Omental fat pad (tissue), 4 donors: ENCODE results near the gene TMX3. TPM values are rescaled to one million over a fixed set of nuclear protein-coding genes. Genes with fewer than 3 reads are reported as not detected.

ENCODE experiments used
- ATAC-seq: fragments of 150-250 bp; one replicate; pipeline ENCODE4 v1.9.1; 2016; ENCODE audit warnings: mild to moderate bottlenecking, moderate library complexity; ENCODE audit not compliant: low FRiP score
- DNase-seq: peaks from one replicate; pipeline ENCODE4 v3.0.0-alpha.2; 2019; ENCODE audit warnings: low spot score
- total RNA-seq, 4 donors: library from RNA; depleted of rRNA; stranded (reverse); fragments of >200 nt; gene quantifications; one replicate each; pipeline ENCODE4 v1.1.0, GENCODE V29; 2016
- TF ChIP-seq, protein P1 (sequence below), 3 donors: fragments of 450-650 bp; IDR thresholded peaks; one replicate each; pipeline ENCODE4 v1.5.1; 2016 to 2017; ENCODE audit warnings: antibody characterized with exemption in 3 of 3, mild to moderate bottlenecking in 3 of 3, moderate library complexity in 2 of 3

TMX3 gene, protein sequence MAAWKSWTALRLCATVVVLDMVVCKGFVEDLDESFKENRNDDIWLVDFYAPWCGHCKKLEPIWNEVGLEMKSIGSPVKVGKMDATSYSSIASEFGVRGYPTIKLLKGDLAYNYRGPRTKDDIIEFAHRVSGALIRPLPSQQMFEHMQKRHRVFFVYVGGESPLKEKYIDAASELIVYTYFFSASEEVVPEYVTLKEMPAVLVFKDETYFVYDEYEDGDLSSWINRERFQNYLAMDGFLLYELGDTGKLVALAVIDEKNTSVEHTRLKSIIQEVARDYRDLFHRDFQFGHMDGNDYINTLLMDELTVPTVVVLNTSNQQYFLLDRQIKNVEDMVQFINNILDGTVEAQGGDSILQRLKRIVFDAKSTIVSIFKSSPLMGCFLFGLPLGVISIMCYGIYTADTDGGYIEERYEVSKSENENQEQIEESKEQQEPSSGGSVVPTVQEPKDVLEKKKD
- 10 to 100 TPM; 44.5 to 61.7 (median 46.6) TPM for total RNA-seq

DNA sequence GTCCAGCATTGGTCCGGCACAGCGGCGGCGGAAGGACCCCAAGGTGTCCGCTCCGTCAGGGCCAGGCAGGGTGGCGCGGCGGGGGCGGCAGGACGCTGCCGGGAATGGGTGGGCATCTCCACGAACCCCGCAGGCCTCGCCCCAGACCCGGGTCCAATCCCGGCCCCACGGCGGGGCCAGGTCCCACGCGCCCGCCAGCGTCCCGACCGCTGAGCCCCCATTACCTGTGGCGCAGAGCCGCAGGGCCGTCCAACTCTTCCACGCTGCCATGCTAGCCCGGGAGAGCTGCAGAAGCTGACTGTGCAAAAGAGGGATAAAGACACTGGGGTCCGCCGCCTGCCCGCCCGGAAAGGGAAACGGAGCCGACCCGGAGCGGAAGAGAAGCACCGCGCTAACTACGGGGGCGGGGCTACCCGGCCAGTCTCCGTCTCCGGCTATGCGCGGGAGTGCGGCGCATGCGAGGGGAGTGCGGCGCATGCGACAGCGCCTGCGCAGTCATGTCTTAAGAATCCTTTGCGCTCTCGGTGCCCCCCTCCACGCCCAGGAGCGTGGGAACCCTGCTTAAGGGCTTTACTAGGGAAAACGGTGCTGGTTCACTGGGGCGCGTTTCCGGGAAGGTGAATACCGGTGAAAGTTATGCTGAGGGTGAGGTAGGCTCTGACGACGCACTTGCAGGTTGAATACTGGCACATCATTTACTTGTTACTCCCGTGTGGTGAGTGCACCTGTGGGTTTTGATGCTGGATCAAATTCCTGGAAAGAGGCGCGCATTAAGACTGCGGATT, at the start of gene TMX3:
Gene TMX3 (minus strand): TSS at position 397 of the 785 bp plus-strand sequence. CDS start 127 bp downstream, at position 270.
- TF ChIP-seq, protein P1, sequence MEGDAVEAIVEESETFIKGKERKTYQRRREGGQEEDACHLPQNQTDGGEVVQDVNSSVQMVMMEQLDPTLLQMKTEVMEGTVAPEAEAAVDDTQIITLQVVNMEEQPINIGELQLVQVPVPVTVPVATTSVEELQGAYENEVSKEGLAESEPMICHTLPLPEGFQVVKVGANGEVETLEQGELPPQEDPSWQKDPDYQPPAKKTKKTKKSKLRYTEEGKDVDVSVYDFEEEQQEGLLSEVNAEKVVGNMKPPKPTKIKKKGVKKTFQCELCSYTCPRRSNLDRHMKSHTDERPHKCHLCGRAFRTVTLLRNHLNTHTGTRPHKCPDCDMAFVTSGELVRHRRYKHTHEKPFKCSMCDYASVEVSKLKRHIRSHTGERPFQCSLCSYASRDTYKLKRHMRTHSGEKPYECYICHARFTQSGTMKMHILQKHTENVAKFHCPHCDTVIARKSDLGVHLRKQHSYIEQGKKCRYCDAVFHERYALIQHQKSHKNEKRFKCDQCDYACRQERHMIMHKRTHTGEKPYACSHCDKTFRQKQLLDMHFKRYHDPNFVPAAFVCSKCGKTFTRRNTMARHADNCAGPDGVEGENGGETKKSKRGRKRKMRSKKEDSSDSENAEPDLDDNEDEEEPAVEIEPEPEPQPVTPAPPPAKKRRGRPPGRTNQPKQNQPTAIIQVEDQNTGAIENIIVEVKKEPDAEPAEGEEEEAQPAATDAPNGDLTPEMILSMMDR (IDR thresholded peaks at IDR 0.05): no peak
- peak; percentile 66 for DNase-seq
- ATAC-seq: peak; percentile 98

DNA sequence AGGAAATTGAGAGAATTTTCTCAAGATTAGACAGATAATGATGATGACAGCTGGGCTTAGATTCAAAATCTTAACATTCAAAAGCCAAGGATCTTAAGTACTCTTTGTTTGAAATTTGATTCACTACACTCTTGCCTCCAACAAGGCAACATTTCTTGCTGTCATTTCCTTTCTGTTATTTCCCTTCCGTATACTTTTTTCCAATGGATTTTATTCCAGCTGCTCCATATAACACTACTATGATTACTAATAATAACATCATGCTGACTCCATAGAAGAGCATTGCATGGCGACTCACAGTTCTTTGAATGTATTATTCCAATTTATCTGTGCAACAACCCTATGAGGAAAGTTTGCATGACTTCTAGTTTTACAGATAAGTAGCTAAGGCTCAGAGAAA, 49.1 kb upstream of the TMX3 start:
- ATAC-seq (no peak), DNase-seq (no peak)
- TF ChIP-seq, protein P1 (IDR thresholded peaks at IDR 0.05): no peak

DNA sequence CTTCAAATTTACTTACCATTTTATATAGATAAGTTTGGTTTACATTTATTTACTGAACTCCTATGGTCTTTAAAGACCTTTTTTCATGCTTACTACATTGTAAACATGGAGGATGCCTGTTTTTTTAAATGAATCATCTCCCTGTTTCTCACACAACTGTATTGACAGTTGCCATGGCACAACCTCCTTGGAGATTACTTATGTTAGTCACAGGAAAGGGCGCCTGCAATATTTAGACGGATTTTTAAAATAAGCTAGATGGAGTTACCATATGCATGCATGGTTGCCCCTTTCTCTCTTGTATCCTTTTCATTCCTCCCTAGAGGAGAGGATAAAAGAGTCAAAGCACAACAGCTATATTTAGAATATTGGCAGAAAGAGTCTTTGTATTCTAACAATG, 48.2 kb upstream of the TMX3 start:
- ATAC-seq (no peak), DNase-seq (no peak)
- TF ChIP-seq, protein P1 (IDR thresholded peaks at IDR 0.05): no peak

DNA sequence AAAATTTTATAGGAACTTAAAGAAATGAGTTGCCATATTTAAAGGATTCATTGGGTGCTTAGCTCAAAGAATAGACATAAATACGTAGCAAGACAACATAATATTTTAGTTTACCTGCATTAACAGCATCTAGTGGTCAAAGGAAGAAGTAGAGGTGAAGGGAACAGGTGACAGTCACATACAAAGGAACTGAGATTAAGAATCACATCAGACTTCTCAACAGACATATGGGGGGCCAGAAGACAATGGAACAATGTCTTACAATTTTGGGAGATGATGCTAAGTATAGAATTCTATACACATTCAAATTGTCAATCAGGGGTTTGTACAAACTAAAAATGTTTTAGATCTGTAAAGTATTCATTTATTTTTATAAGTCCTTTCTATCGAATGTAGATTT, 44.4 kb upstream of the TMX3 start:
- DNase-seq: no peak
- TF ChIP-seq, protein P1 (IDR thresholded peaks at IDR 0.05): no peak
- no peak for ATAC-seq

DNA sequence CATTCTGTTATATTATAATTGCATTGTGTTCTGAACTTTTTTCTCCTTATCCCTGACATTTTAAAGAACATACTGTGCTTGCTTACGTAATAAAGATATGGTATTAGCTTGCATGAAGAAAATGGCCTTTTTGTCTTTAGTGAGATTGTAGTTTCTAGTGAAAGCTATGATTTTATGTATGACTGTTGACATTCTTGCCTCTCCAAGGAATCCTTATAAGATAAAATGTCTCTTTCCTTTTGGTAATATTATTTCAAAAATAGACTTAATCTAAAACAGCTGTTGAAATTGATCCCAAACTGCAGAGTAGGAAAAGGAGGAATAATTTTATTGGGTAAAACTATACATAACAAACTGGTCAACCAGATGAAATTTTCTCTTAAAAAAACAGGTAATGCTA, 42.2 kb upstream of the TMX3 start:
- no peak for ATAC-seq
- TF ChIP-seq, protein P1 (IDR thresholded peaks at IDR 0.05): no peak
- DNase-seq: no peak

DNA sequence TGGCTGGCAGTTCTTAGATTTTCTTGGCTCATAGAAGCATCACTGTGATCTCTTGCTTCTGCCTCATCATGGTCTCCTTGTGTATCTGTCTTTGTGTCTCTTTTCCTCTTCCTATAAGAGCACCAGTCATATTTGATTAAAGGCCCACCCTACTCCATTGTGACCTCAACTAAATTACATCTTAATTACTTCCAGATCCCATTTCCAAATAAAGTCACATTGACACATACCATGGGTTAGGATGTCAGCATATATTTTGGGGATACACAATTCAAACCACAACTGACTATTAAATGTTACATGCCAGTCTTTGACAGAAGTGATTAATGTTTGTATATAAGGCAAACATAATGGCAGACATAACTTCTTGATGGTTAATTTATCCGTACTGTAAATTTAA, 27.3 kb upstream of the TMX3 start:
- TF ChIP-seq, protein P1 (IDR thresholded peaks at IDR 0.05): no peak
- DNase-seq: no peak
- no peak for ATAC-seq
